Keratinocyte (primary cell): ENCODE data around the gene APOB. TPM values are rescaled to one million over a fixed set of nuclear protein-coding genes. Genes with fewer than 3 reads are reported as not detected.

ENCODE experiments used
- DNase-seq: peaks from one replicate; pipeline ENCODE4 v3.0.0-alpha.2; 2011; ENCODE audit warnings: low read depth, missing footprints, low spot score
- FAIRE-seq: peaks from 2 replicates; lab custom pipeline; 2011; peaks lifted over from hg19 to GRCh38; lab: Jason Lieb, UNC
- H2AFZ ChIP-seq: 2 replicates; pipeline ENCODE4 v1.6.0; 2012; ENCODE audit warnings: low read length, control low read depth, inconsistent platforms; ENCODE audit not compliant: control insufficient read depth
- H3K27ac ChIP-seq: 2 replicates; pipeline ENCODE4 v1.5.1; 2011; ENCODE audit warnings: low read length; ENCODE audit not compliant: control insufficient read depth, insufficient read depth
- H3K27me3 ChIP-seq: 3 replicates; pipeline ENCODE4 v1.6.0; 2011; ENCODE audit warnings: low read length; ENCODE audit not compliant: control insufficient read depth, insufficient read depth; ENCODE audit errors: extremely low read depth
- H3K36me3 ChIP-seq, 2 experiments: 2 replicates in 1 of 2; 3 replicates in 1 of 2; pipeline ENCODE4 v1.5.1; 2011; ENCODE audit warnings: low read length in 2 of 2, mild to moderate bottlenecking in 1 of 2; ENCODE audit not compliant: control insufficient read depth in 2 of 2, insufficient read depth in 2 of 2; ENCODE audit errors: extremely low read depth in 1 of 2
- H3K4me1 ChIP-seq: 3 replicates; pipeline ENCODE4 v1.5.1; 2011; ENCODE audit warnings: low read length; ENCODE audit not compliant: control insufficient read depth, insufficient read depth; ENCODE audit errors: extremely low read depth
- H3K4me2 ChIP-seq: 3 replicates; pipeline ENCODE4 v1.6.0; 2011; ENCODE audit warnings: low read depth, low read length; ENCODE audit not compliant: control insufficient read depth, insufficient read depth; ENCODE audit errors: extremely low read depth
- H3K4me3 ChIP-seq, 3 experiments: fragments of 200-600 bp in 1 of 3; sonication (generic) in 1 of 3; 2 replicates in 2 of 3; 3 replicates in 1 of 3; pipeline ENCODE4 v1.5.1; 2011 to 2016; ENCODE audit warnings: low read length in 3 of 3, mild to moderate bottlenecking in 3 of 3, control low read depth in 2 of 3, inconsistent platforms in 1 of 3, low read depth in 1 of 3, mixed read lengths in 1 of 3, mixed run types in 1 of 3, moderate library complexity in 1 of 3; ENCODE audit not compliant: control insufficient read depth in 2 of 3, insufficient read depth in 2 of 3; ENCODE audit errors: extremely low read depth in 1 of 3
- H3K79me2 ChIP-seq: 2 replicates; pipeline ENCODE4 v1.6.0; 2012; ENCODE audit warnings: low read length; ENCODE audit not compliant: control insufficient read depth, insufficient read depth
- H3K9ac ChIP-seq: 3 replicates; pipeline ENCODE4 v1.6.0; 2011; ENCODE audit warnings: low read length; ENCODE audit not compliant: control insufficient read depth, insufficient read depth; ENCODE audit errors: extremely low read depth
- H3K9me1 ChIP-seq: 3 replicates; pipeline ENCODE4 v1.6.0; 2011; ENCODE audit warnings: low read length; ENCODE audit not compliant: control insufficient read depth, insufficient read depth; ENCODE audit errors: extremely low read depth
- H3K9me3 ChIP-seq: 2 replicates; pipeline ENCODE4 v1.5.1; 2012; ENCODE audit warnings: low read depth, low read length; ENCODE audit not compliant: control insufficient read depth
- H4K20me1 ChIP-seq: 3 replicates; pipeline ENCODE4 v1.6.0; 2011; ENCODE audit warnings: low read length; ENCODE audit not compliant: control insufficient read depth, insufficient read depth; ENCODE audit errors: extremely low read depth
- EZH2 ChIP-seq: IDR thresholded peaks from one replicate; pipeline ENCODE4 v1.6.1; 2012; ENCODE audit warnings: inconsistent platforms, mild to moderate bottlenecking, low read length, moderate library complexity
- dilution Hi-C: fragments of 300-500 bp; cut with MboI; formaldehyde crosslinking; loops from one replicate; pipeline ENCODE4 v1.7.0; 2020; ENCODE audit warnings: low sequenced_read_pairs; ENCODE audit not compliant: extremely low pct_ligation_motif_present
- polyA plus RNA-seq, 5 experiments: library from polyadenylated mRNA; depleted of rRNA in 3 of 5; stranded (reverse) in 3 of 5; stranded (forward) in 1 of 5; unstranded in 1 of 5; fragments of >200 nt; gene quantifications; 1 replicate in 1 of 5; 2 replicates in 3 of 5; 3 replicates in 1 of 5; pipeline versions ENCODE4 v1.2.1 to v1.2.3, GENCODE V29; 2011 to 2012; ENCODE audit warnings: missing spikeins in 2 of 5, low read depth in 1 of 5, low replicate concordance in 1 of 5
- TF ChIP-seq, protein P1 (sequence below), 3 experiments: IDR thresholded peaks in 1 of 3; conservative IDR thresholded peaks in 1 of 3; optimal IDR thresholded peaks in 1 of 3; 2 replicates in 2 of 3; 3 replicates in 1 of 3; pipeline versions ENCODE3 to v1.5.1; 2011; ENCODE audit warnings: low read length in 3 of 3, mild to moderate bottlenecking in 3 of 3, moderate library complexity in 2 of 3, control low read depth in 1 of 3, inconsistent platforms in 1 of 3; ENCODE audit not compliant: insufficient read depth in 2 of 3; ENCODE audit errors: extremely low read depth in 1 of 3

The APOB gene
- polyA plus RNA-seq, 1 donor (not counting 4 experiments of a cell fraction or from before 2014, with no cell fraction given): 0.01 TPM

- no peaks in the 10 kb centered on the region for H3K27me3 ChIP-seq
- H4K20me1 ChIP-seq: no peaks in the 10 kb centered on the region
- H3K9me1 ChIP-seq: no peaks in the 10 kb centered on the region
- H3K4me3 ChIP-seq: no peak overlapping the region
- H3K27ac ChIP-seq: no peak overlapping the region
- no peaks in the 10 kb centered on the region for H3K4me1 ChIP-seq
- H3K9me3 ChIP-seq: no peaks in the 10 kb centered on the region
- H2AFZ ChIP-seq: no peak overlapping the region
- H3K36me3 ChIP-seq: no peaks in the 10 kb centered on the region
- TF ChIP-seq, protein P1, sequence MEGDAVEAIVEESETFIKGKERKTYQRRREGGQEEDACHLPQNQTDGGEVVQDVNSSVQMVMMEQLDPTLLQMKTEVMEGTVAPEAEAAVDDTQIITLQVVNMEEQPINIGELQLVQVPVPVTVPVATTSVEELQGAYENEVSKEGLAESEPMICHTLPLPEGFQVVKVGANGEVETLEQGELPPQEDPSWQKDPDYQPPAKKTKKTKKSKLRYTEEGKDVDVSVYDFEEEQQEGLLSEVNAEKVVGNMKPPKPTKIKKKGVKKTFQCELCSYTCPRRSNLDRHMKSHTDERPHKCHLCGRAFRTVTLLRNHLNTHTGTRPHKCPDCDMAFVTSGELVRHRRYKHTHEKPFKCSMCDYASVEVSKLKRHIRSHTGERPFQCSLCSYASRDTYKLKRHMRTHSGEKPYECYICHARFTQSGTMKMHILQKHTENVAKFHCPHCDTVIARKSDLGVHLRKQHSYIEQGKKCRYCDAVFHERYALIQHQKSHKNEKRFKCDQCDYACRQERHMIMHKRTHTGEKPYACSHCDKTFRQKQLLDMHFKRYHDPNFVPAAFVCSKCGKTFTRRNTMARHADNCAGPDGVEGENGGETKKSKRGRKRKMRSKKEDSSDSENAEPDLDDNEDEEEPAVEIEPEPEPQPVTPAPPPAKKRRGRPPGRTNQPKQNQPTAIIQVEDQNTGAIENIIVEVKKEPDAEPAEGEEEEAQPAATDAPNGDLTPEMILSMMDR (optimal IDR thresholded peaks at IDR 0.05 in 1 of 3, IDR thresholded peaks at IDR 0.05 in 1 of 3, conservative IDR thresholded peaks at IDR 0.05 in 1 of 3; ENCODE audit: extremely low read depth in 1 of 3, insufficient read depth in 2 of 3, low read length in 3 of 3): no peak
- no peak for TF ChIP-seq EZH2
- FAIRE-seq (no peak), DNase-seq (no peak)
- no peak overlapping the region for H3K4me2 ChIP-seq
- no peak overlapping the region for H3K9ac ChIP-seq
- dilution Hi-C loops: loop anchor here (25.0 kb wide), 1 partner anchor 186 kb away; no protein-coding TSS in a partner anchor
- H3K79me2 ChIP-seq: no peaks in the 10 kb centered on the region
Observed at GRCh38 chr2:20972792-20973565, 70.9 kb downstream of the APOB start.

DNA sequence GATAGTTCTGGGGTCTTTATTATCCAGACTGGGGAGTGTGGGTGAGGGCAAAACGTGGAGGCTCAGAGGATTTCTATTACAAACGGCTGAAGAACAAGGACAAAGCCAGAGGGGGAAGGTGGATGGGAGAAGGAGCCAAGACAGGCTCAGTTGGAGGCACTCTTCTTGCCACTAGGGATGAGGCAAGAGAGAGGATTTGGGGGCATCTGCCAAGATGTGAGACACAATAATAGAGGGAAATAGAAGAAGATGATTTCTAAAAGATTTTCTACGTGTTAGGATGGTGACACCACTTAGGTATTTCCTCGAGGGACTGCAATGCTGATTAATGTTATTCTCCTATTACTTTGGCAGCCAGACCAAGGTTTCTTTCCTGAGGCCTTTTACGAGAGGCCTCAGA is 71.8 kb downstream of the APOB start:
- no peak overlapping the region for H3K4me2 ChIP-seq
- H3K27ac ChIP-seq: no peak overlapping the region
- no peaks in the 10 kb centered on the region for H4K20me1 ChIP-seq
- no peak for DNase-seq
- H3K4me3 ChIP-seq: no peak overlapping the region
- no peaks in the 10 kb centered on the region for H3K27me3 ChIP-seq
- no peak overlapping the region for H2AFZ ChIP-seq
- TF ChIP-seq EZH2: no peak
- TF ChIP-seq, protein P1 (optimal IDR thresholded peaks at IDR 0.05 in 1 of 3, IDR thresholded peaks at IDR 0.05 in 1 of 3, conservative IDR thresholded peaks at IDR 0.05 in 1 of 3; ENCODE audit: extremely low read depth in 1 of 3, insufficient read depth in 2 of 3, low read length in 3 of 3): no peak
- H3K9me1 ChIP-seq: no peaks in the 10 kb centered on the region
- no peaks in the 10 kb centered on the region for H3K36me3 ChIP-seq
- no peaks in the 10 kb centered on the region for H3K9me3 ChIP-seq
- no peak overlapping the region for H3K9ac ChIP-seq
- no peaks in the 10 kb centered on the region for H3K4me1 ChIP-seq
- FAIRE-seq: no peak
- no peaks in the 10 kb centered on the region for H3K79me2 ChIP-seq
- dilution Hi-C loops: loop anchor here (25.0 kb wide), 1 partner anchor 185 kb away; no protein-coding TSS in a partner anchor
